Kidney (tissue), 14 donors: ENCODE measurements around the gene TMEM245. TPM values are rescaled to one million over a fixed set of nuclear protein-coding genes. Genes with fewer than 3 reads are reported as not detected.

Source experiments
- DNase-seq, 5 donors: peaks; one replicate each; pipeline ENCODE4 v3.0.0-alpha.2; 2013 to 2020
- FAIRE-seq: peaks from 2 replicates; lab custom pipeline; 2012; peaks lifted over from hg19 to GRCh38; lab: Jason Lieb, UNC
- H3K27ac ChIP-seq, 2 donors: one replicate each; pipeline ENCODE4 v1.7.0; 2013; ENCODE audit warnings: low read depth in 2 of 2, low read length in 2 of 2, inconsistent platforms in 1 of 2
- H3K27me3 ChIP-seq: one replicate; pipeline ENCODE4 v1.7.1; 2013; ENCODE audit warnings: low read length, inconsistent platforms; ENCODE audit not compliant: control insufficient read depth, insufficient read depth
- H3K36me3 ChIP-seq, 3 donors: one replicate each; pipeline versions ENCODE4 v1.7.0 to v1.7.1; 2013; ENCODE audit warnings: low read length in 3 of 3, control low read depth in 1 of 3, inconsistent platforms in 1 of 3; ENCODE audit not compliant: insufficient read depth in 3 of 3, control insufficient read depth in 2 of 3
- H3K4me1 ChIP-seq, 3 donors: one replicate each; pipeline versions ENCODE4 v1.7.0 to v1.7.1; 2013; ENCODE audit warnings: low read length in 3 of 3, inconsistent platforms in 1 of 3, low read depth in 1 of 3; ENCODE audit not compliant: control insufficient read depth in 2 of 3, insufficient read depth in 2 of 3
- H3K4me3 ChIP-seq, 3 donors: one replicate each; pipeline versions ENCODE4 v1.7.0 to v1.8.1; 2013; ENCODE audit warnings: low read length in 3 of 3, control low read depth in 1 of 3, inconsistent platforms in 1 of 3
- H3K9ac ChIP-seq, 3 donors: one replicate each; pipeline versions ENCODE4 v1.7.0 to v1.7.1; 2013; ENCODE audit warnings: low read length in 3 of 3, control low read depth in 1 of 3, inconsistent platforms in 1 of 3
- H3K9me3 ChIP-seq, 3 donors: one replicate each; pipeline versions ENCODE4 v1.7.0 to v1.7.1; 2013; ENCODE audit warnings: low read length in 3 of 3, control low read depth in 1 of 3, inconsistent platforms in 1 of 3; ENCODE audit not compliant: control insufficient read depth in 2 of 3, insufficient read depth in 1 of 3
- CTCF ChIP-seq: IDR thresholded peaks from 3 replicates; pipeline ENCODE4 v1.5.1; 2012; ENCODE audit warnings: mild to moderate bottlenecking, moderate library complexity, borderline replicate concordance; ENCODE audit not compliant: insufficient read depth; ENCODE audit errors: extremely low read depth
- intact Hi-C: fragments of 100-400 bp; cut with DNase I; formaldehyde crosslinking; loops from one replicate; pipeline ENCODE4 v1.11.1; 2022
- polyA plus RNA-seq: library from polyadenylated mRNA; stranded (reverse); fragments of 350-450 nt; fragmentation: Illumina TruSeq; extraction: RNeasy Lipid Tissue Mini Kit (QIAGEN cat#74804); gene quantifications from one replicate; pipeline ENCODE4 v1.2.3, GENCODE V29; 2014; ENCODE audit warnings: low read depth, low replicate concordance; ENCODE audit not compliant: insufficient read depth
- total RNA-seq: library from RNA; stranded (reverse); fragmentation: NEBNext Ultra II Directional; extraction: Animal tissue kit (Norgen Biotek cat#: 25700); gene quantifications from one replicate; pipeline ENCODE4 v1.2.1, GENCODE V29; 2021
- donor health status: control.
- donor health status: control.
- donor health status: control.
- donor health status: control.
- donor health status: control.
- donor health status: DM: yes; HTN: yes; CAD: no.
- donor health status: Normal renal cell carcinoma (clear cell type).

TMEM245 gene
- total and polyA plus RNA-seq, 2 donors from 2014 or later = 23.5 to 69.5 TPM

- intact Hi-C loops = no loop called here
- H3K4me3 ChIP-seq = no peak overlapping the region
Measured at GRCh38 chr9:108983885-108984284, 135.9 kb downstream of the TMEM245 start.

DNA sequence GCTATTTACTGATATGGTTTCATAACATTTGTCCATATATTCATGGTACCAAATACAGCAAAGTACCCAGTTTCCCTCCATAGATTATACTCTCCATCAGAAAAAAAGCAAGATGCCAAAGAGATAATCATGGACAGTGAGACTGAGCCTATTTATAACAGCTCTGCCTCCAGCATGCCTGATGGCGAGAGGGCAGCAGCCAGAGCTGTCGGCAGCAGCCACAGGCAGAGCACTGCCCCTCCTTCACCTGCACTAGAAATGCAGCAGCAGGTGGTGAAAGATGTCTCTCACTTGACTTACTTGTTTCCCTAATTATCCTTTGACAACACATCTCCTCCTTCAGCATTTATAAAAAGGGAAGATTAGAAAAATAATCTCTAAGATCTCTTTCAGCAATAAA lies 138.9 kb downstream of the TMEM245 start:
- Histone ChIP-seq H3K36me3 (peaks cover 0 to 22% (median 0%) of the 10 kb centered on the region in 3 donors), H3K4me3 (no peak overlapping the region), H3K27me3 (no peaks in the 10 kb centered on the region), H3K4me1 (no peaks in the 10 kb centered on the region), H3K27ac (no peak overlapping the region), H3K9me3 (no peaks in the 10 kb centered on the region), H3K9ac (no peak overlapping the region)
- intact Hi-C loops = no loop called here
- TF ChIP-seq CTCF = no peak
- DNase-seq = no peak
- no peak for FAIRE-seq

More at GRCh38 chr9:108983885-108984284, 135.9 kb downstream of the TMEM245 start:
- DNase-seq (no peak), FAIRE-seq (no peak)
- no peak for TF ChIP-seq CTCF
- Histone ChIP-seq H3K36me3 (peaks cover 0 to 17% (median 0%) of the 10 kb centered on the region in 3 donors), H3K4me1 (no peaks in the 10 kb centered on the region), H3K27me3 (no peaks in the 10 kb centered on the region), H3K9ac (no peak overlapping the region), H3K9me3 (no peaks in the 10 kb centered on the region), H3K27ac (no peak overlapping the region)

DNA sequence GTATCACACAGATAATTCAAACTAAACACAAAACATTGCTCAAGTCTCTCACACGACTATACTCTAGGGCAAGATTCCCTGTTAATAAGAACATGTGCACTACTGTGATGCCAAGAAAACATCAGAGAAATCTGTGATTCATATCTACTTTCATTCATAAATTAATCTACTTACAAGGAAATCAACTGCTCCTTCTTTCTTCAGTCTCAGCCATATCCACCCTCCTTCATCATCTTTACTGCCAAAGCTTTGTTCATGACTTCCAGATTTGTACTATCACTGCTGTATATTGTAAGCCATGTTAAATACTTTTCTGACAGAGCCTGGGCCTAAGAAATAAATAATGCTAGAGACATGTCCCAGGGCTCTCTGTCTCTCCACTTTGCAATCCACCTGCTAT lies 141.5 kb downstream of the TMEM245 start:
- Histone ChIP-seq H3K27ac (no peak overlapping the region), H3K27me3 (no peaks in the 10 kb centered on the region), H3K4me1 (peaks cover 0 to 4% (median 3%) of the 10 kb centered on the region in 3 donors), H3K4me3 (no peak overlapping the region), H3K9ac (no peak overlapping the region), H3K9me3 (no peaks in the 10 kb centered on the region), H3K36me3 (peaks cover 0 to 22% (median 0%) of the 10 kb centered on the region in 3 donors)
- intact Hi-C loops = no loop called here
- TF ChIP-seq CTCF = no peak
- peak in 1 of 5 donors; percentile 10 for DNase-seq
- no peak for FAIRE-seq

- FAIRE-seq (no peak), DNase-seq (peak in 1 of 5 donors; percentile 25)
- Histone ChIP-seq H3K36me3 (peaks cover 0 to 10% (median 0%) of the 10 kb centered on the region in 3 donors), H3K4me1 (peaks cover 0 to 11% (median 9%) of the 10 kb centered on the region in 3 donors), H3K9me3 (no peaks in the 10 kb centered on the region), H3K27me3 (no peaks in the 10 kb centered on the region), H3K9ac (no peak overlapping the region), H3K4me3 (no peak overlapping the region), H3K27ac (no peak overlapping the region)
- intact Hi-C loops = no loop called here
- TF ChIP-seq CTCF = no peak
Measured at GRCh38 chr9:108973895-108974294, 145.9 kb downstream of the TMEM245 start.
